K562 (cell line): ENCODE results near the gene TRMT2A. TPM values are rescaled to one million over a fixed set of nuclear protein-coding genes. Genes with fewer than 3 reads are reported as not detected.
A peak's percentile ranks its signal among the peaks of the same experiment; 100 is the strongest.

Experiments used
- CBFB ChIP-seq: sonication (generic); formaldehyde crosslinking; IDR thresholded peaks from 2 replicates; pipeline ENCODE4 v1.4.0; 2020; ENCODE audit warnings: mild to moderate bottlenecking, missing genetic modification reagents
- CHCHD3 ChIP-seq: fragments of 250-450 bp; sonication (Bioruptor Pico); IDR thresholded peaks from 2 replicates; pipeline ENCODE4 v2.1.2; 2022; ENCODE audit warnings: mild to moderate bottlenecking
- DIDO1 ChIP-seq: fragments of 450-650 bp; IDR thresholded peaks from 2 replicates; pipeline ENCODE4 v1.6.1; 2016; ENCODE audit warnings: low read depth, missing biosample characterization, missing genetic modification characterization
- HDAC1 ChIP-seq, 2 experiments: fragments of 450-650 bp; IDR thresholded peaks; 2 replicates each; pipeline ENCODE4 v1.6.1; 2016 to 2017; ENCODE audit warnings: inconsistent platforms in 1 of 2, mild to moderate bottlenecking in 1 of 2, moderate library complexity in 1 of 2
- HMGXB4 ChIP-seq: sonication (generic); formaldehyde crosslinking; IDR thresholded peaks from 2 replicates; pipeline ENCODE4 v1.8.1; 2023; ENCODE audit warnings: mild to moderate bottlenecking, missing genetic modification reagents
- HNRNPL ChIP-seq: fragments of 200-400 bp; formaldehyde crosslinking; IDR thresholded peaks from 2 replicates; pipeline ENCODE4 v1.6.1; 2017; ENCODE audit warnings: low read depth, mild to moderate bottlenecking, low read length
- ILK ChIP-seq: fragments of 450-650 bp; IDR thresholded peaks from 2 replicates; pipeline ENCODE4 v1.6.1; 2016; ENCODE audit warnings: missing genetic modification characterization, low read depth, mild to moderate bottlenecking, missing compliant biosample characterization, moderate library complexity, borderline replicate concordance
- JUND ChIP-seq, 2 experiments: IDR thresholded peaks; 2 replicates in 1 of 2; 3 replicates in 1 of 2; pipeline ENCODE4 v1.6.1; 2011; ENCODE audit warnings: borderline replicate concordance in 2 of 2, low read depth in 2 of 2, low read length in 2 of 2, improper control_type of control experiment in 1 of 2, missing biosample characterization in 1 of 2, missing genetic modification characterization in 1 of 2, missing genetic modification reagents in 1 of 2
- NONO ChIP-seq, 2 experiments: fragments of 200-400 bp in 1 of 2; fragments of 450-650 bp in 1 of 2; formaldehyde crosslinking in 1 of 2; IDR thresholded peaks; 2 replicates each; pipeline ENCODE4 v1.6.1; 2017; ENCODE audit warnings: low read depth in 2 of 2, mild to moderate bottlenecking in 2 of 2, moderate library complexity in 2 of 2, low read length in 1 of 2
- NR1H2 ChIP-seq: sonication (generic); formaldehyde crosslinking; IDR thresholded peaks from 2 replicates; pipeline ENCODE4 v1.4.0; 2020; ENCODE audit warnings: mild to moderate bottlenecking, missing genetic modification reagents
- NR3C1 ChIP-seq: sonication (generic); formaldehyde crosslinking; IDR thresholded peaks from 2 replicates; pipeline ENCODE4 v1.8.1; 2022; ENCODE audit warnings: missing genetic modification reagents
- POLR2AphosphoS5 ChIP-seq: IDR thresholded peaks from 2 replicates; pipeline ENCODE4 v1.6.1; 2011; ENCODE audit warnings: mild to moderate bottlenecking, low read depth, low read length, moderate library complexity; ENCODE audit not compliant: control insufficient read depth, insufficient read depth
- PRMT5 ChIP-seq: sonication (generic); formaldehyde crosslinking; IDR thresholded peaks from 2 replicates; pipeline ENCODE4 v1.5.0; 2020; ENCODE audit warnings: missing genetic modification reagents
- RBFOX2 ChIP-seq: fragments of 200-400 bp; formaldehyde crosslinking; IDR thresholded peaks from 2 replicates; pipeline ENCODE4 v1.6.1; 2017; ENCODE audit warnings: low read depth, mild to moderate bottlenecking, low read length, moderate library complexity
- SAP30 ChIP-seq: fragments of 200-600 bp; sonication (generic); IDR thresholded peaks from 2 replicates; pipeline ENCODE4 v1.6.1; 2012; ENCODE audit warnings: borderline replicate concordance, low read depth, mild to moderate bottlenecking, moderate library complexity, low read length, control low read depth, inconsistent platforms; ENCODE audit not compliant: insufficient read depth, poor library complexity, severe bottlenecking
- TAF15 ChIP-seq: fragments of 200-400 bp; formaldehyde crosslinking; IDR thresholded peaks from 2 replicates; pipeline ENCODE4 v1.6.1; 2017; ENCODE audit warnings: mild to moderate bottlenecking, low read depth, low read length, moderate library complexity
- XRCC3 ChIP-seq: fragments of 450-650 bp; IDR thresholded peaks from 2 replicates; pipeline ENCODE4 v1.6.1; 2017; ENCODE audit warnings: mild to moderate bottlenecking, moderate library complexity
- ZNF639 ChIP-seq, 2 experiments: fragments of 200-800 bp in 1 of 2; sonication (Bioruptor generic) in 1 of 2; sonication (generic) in 1 of 2; formaldehyde crosslinking in 1 of 2; IDR thresholded peaks in 1 of 2; conservative IDR thresholded peaks in 1 of 2; 2 replicates each; pipeline versions ENCODE4 v1.5.0 to v1.6.1; 2016 to 2020; ENCODE audit warnings: missing compliant biosample characterization in 1 of 2, missing genetic modification characterization in 1 of 2, missing genetic modification reagents in 1 of 2
- ZNF830 ChIP-seq: fragments of 250-450 bp; sonication (Bioruptor Pico); IDR thresholded peaks from 2 replicates; pipeline ENCODE4 v1.5.0; 2021; ENCODE audit warnings: mild to moderate bottlenecking
- polyA plus RNA-seq, 8 experiments: library from polyadenylated mRNA; depleted of rRNA in 4 of 8; stranded (reverse) in 5 of 8; unstranded in 3 of 8; fragments of >200 nt; fragmentation: Nextera tagmentation in 2 of 8; fragmentation: Illumina TruSeq in 1 of 8; extraction: Ambion mirVana in 2 of 8; extraction: Trizol in 1 of 8; gene quantifications; 2 replicates each; pipeline versions ENCODE4 v1.2.1 to v1.2.3, GENCODE V29; 2011 to 2014; ENCODE audit warnings: inconsistent platforms in 1 of 8, missing spikeins in 1 of 8
- total RNA-seq, 7 experiments: library from RNA; depleted of rRNA in 6 of 7; stranded (reverse); fragments of >200 nt in 6 of 7; fragmentation: Illumina TruSeq in 2 of 7; extraction: Trizol in 2 of 7; gene quantifications; 2 replicates each; pipeline versions ENCODE4 v1.2.1 to v1.2.3, GENCODE V29; 2011 to 2021; ENCODE audit warnings: low replicate concordance in 1 of 7
- TF ChIP-seq, protein P1 (sequence below): fragments of 250-450 bp; sonication (Bioruptor Pico); IDR thresholded peaks from 2 replicates; pipeline ENCODE4 v1.9.0; 2021; ENCODE audit warnings: mild to moderate bottlenecking, inconsistent platforms

The TRMT2A gene
- total and polyA plus RNA-seq, 9 of the 15 experiments (the other 6 are each of a cell fraction or from before 2014, with no cell fraction given), result 1.6 to 265 (median 140) TPM

DNA sequence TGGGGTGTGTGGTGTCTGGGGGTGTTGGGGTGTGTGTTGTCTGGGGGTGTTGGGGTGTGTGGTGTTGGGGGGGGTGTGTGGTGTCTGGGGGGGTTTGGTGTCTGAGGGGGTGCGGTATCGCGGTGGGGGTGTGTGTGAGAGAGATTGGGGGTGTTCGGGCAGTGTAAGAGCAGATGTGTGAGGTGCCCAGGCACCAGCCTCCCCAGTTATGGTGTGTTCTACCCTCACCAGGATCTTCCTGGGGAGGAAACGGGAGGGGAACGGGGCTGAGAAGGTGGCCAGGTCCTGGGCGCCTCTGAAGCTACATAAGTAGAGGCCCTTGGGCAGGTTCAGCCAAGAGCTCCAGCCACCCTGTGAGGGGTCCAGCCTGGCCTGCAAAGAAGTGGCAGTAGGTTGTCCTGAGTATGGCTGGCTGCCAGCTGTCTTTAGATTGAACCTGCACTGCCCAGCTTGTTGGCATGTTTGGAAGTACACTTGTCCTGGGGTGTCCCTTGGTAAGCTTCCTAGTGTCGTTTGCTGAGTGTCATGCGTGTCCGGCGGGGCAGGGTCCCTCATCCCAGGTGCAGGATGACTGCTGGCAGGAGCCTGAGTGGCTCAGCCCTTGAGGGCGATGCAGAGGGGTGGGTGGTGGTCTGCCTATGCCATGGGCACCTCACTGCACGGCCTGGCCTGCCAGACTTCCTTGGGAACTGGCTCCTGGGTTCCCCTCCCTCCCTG, 6.5 kb upstream of the TRMT2A start (continued):
- TF ChIP-seq CBFB (CRISPR knock-in tag), result no peak
- no peak for TF ChIP-seq HMGXB4
- TF ChIP-seq HNRNPL, result no peak
- TF ChIP-seq ILK, result no peak
- peak; percentile 69 for TF ChIP-seq RBFOX2
- TF ChIP-seq TAF15, result 0 out of 2 replicates have a peak, but pooled peaks have one; percentile 34
- no peak for TF ChIP-seq ZNF639 (CRISPR knock-in tag; conservative IDR thresholded peaks at IDR 0.05 in 1 of 2, IDR thresholded peaks at IDR 0.05 in 1 of 2)
- no peak for TF ChIP-seq XRCC3
- 0 out of 2 replicates have a peak, but pooled peaks have one; percentile 43 for TF ChIP-seq PRMT5
- no peak for TF ChIP-seq NONO (IDR thresholded peaks at IDR 0.05; ENCODE audit: low read depth in 2 of 2, low read length in 1 of 2)
- no peak for TF ChIP-seq POLR2AphosphoS5
- TF ChIP-seq, protein P1, sequence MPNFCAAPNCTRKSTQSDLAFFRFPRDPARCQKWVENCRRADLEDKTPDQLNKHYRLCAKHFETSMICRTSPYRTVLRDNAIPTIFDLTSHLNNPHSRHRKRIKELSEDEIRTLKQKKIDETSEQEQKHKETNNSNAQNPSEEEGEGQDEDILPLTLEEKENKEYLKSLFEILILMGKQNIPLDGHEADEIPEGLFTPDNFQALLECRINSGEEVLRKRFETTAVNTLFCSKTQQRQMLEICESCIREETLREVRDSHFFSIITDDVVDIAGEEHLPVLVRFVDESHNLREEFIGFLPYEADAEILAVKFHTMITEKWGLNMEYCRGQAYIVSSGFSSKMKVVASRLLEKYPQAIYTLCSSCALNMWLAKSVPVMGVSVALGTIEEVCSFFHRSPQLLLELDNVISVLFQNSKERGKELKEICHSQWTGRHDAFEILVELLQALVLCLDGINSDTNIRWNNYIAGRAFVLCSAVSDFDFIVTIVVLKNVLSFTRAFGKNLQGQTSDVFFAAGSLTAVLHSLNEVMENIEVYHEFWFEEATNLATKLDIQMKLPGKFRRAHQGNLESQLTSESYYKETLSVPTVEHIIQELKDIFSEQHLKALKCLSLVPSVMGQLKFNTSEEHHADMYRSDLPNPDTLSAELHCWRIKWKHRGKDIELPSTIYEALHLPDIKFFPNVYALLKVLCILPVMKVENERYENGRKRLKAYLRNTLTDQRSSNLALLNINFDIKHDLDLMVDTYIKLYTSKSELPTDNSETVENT, result peak; percentile 68; the same call in 1 of the 2 replicates
- no peak for TF ChIP-seq DIDO1 (tag)
- no peak for TF ChIP-seq SAP30
- no peak for TF ChIP-seq NR3C1 (CRISPR knock-in tag)
- peak; percentile 78; the same call in 1 of the 2 replicates for TF ChIP-seq ZNF830 (CRISPR knock-in tag)
- no peak for TF ChIP-seq JUND (IDR thresholded peaks at IDR 0.05; ENCODE audit: borderline replicate concordance, low read depth, low read length)
- no peak for TF ChIP-seq JUND (tag; IDR thresholded peaks at IDR 0.05; ENCODE audit: borderline replicate concordance, low read depth, low read length)
- peak; percentile 2; the same call in 1 of the 2 replicates for TF ChIP-seq CHCHD3 (CRISPR knock-in tag)
- no peak for TF ChIP-seq NR1H2
- no peak for TF ChIP-seq HDAC1 (IDR thresholded peaks at IDR 0.05)
